PC-9 (cell line): ENCODE results near the gene SHF. TPM values are rescaled to one million over a fixed set of nuclear protein-coding genes. Genes with fewer than 3 reads are reported as not detected.
"Not testable (repeated sequence)": the region's sequence is repeated elsewhere in the genome, so short reads cannot be mapped to it uniquely, and the experiment has no call there.

ENCODE experiments used
- Bru-seq: library from RNA; stranded (reverse); fragments of 400-500 nt; gene quantifications from one replicate; lab custom pipeline; 2021; lab: Mats Ljungman, UMichigan
- BruChase-seq, 2 experiments: library from RNA; stranded (reverse); fragments of 400-500 nt; gene quantifications; one replicate each; lab custom pipeline; 2021; lab: Mats Ljungman, UMichigan
- BruUV-seq: library from RNA; stranded (reverse); fragments of 400-500 nt; replicated peaks from 2 replicates; lab custom pipeline; 2021; lab: Mats Ljungman, UMichigan
- CTCF ChIA-PET: fragments of 300-600 bp; sonication (Branson Sonifier 250); formaldehyde crosslinking; loops from one replicate; lab custom pipeline; 2022; ENCODE audit warnings: antibody characterized with exemption; lab: Charles Lee
- POLR2A ChIA-PET: fragments of 300-600 bp; sonication (Branson Sonifier 250); formaldehyde crosslinking; loops from one replicate; lab custom pipeline; 2022; ENCODE audit warnings: antibody characterized with exemption; ENCODE audit not compliant: unreplicated experiment; lab: Charles Lee
- DNase-seq, 2 experiments: peaks; one replicate each; pipeline versions ENCODE4 v3.0.0 to v3.0.0-alpha.2; 2015 to 2022; ENCODE audit warnings: mixed read lengths in 1 of 2
- H2AFZ ChIP-seq: fragments of 200-600 bp; sonication (generic); 2 replicates; pipeline ENCODE4 v1.8.1; 2017; ENCODE audit warnings: antibody characterized with exemption
- H3F3A ChIP-seq: fragments of 200-600 bp; sonication (generic); 2 replicates; pipeline ENCODE4 v1.8.1; 2017; ENCODE audit warnings: antibody characterized with exemption, mild to moderate bottlenecking, low read depth; ENCODE audit not compliant: insufficient read depth
- H3K27ac ChIP-seq: fragments of 200-600 bp; sonication (generic); 2 replicates; pipeline ENCODE4 v1.6.1; 2016; ENCODE audit warnings: mixed run types
- H3K27me3 ChIP-seq: fragments of 200-600 bp; sonication (generic); 2 replicates; pipeline ENCODE4 v1.6.1; 2016; ENCODE audit warnings: low read depth, mixed run types; ENCODE audit not compliant: insufficient read depth
- H3K36me3 ChIP-seq: fragments of 200-600 bp; sonication (generic); 2 replicates; pipeline ENCODE4 v1.6.1; 2016; ENCODE audit warnings: low read depth, mixed run types
- H3K4me1 ChIP-seq: fragments of 200-600 bp; sonication (generic); replicated peaks from 2 replicates; pipeline ENCODE4 v1.6.1; 2016; ENCODE audit warnings: mixed run types; ENCODE audit not compliant: insufficient read depth
- H3K4me2 ChIP-seq: fragments of 200-600 bp; sonication (generic); 2 replicates; pipeline ENCODE4 v1.6.1; 2017; ENCODE audit warnings: mixed run types
- H3K4me3 ChIP-seq: fragments of 200-600 bp; sonication (generic); 2 replicates; pipeline ENCODE4 v1.6.1; 2016; ENCODE audit warnings: mixed run types
- H3K79me2 ChIP-seq: fragments of 200-600 bp; sonication (generic); 2 replicates; pipeline ENCODE4 v1.6.1; 2017; ENCODE audit warnings: low read depth, mixed run types
- H3K9me2 ChIP-seq: fragments of 200-600 bp; sonication (generic); 2 replicates; pipeline ENCODE4 v1.8.1; 2017; ENCODE audit warnings: mild to moderate bottlenecking; ENCODE audit not compliant: insufficient read depth
- H3K9me3 ChIP-seq: fragments of 200-600 bp; sonication (generic); 2 replicates; pipeline ENCODE4 v1.8.1; 2016; ENCODE audit warnings: low read depth; ENCODE audit not compliant: insufficient read depth
- H4K20me1 ChIP-seq: fragments of 200-600 bp; sonication (generic); 2 replicates; pipeline ENCODE4 v1.8.1; 2017; ENCODE audit not compliant: insufficient read depth
- EZH2 ChIP-seq: fragments of 200-600 bp; sonication (generic); IDR thresholded peaks from 2 replicates; pipeline ENCODE4 v1.8.0; 2017; ENCODE audit warnings: antibody characterized with exemption, low read depth
- intact Hi-C: fragments of 100-400 bp; cut with micrococcal nuclease; formaldehyde crosslinking; loops from one replicate; pipeline ENCODE4 v1.10.0; 2022; ENCODE audit not compliant: unreplicated experiment
- long read RNA-seq: library from polyadenylated mRNA; stranded (forward); transcript quantifications from one replicate; pipeline ENCODE4 v2.0.0, GENCODE V29; 2022
- total RNA-seq: library from RNA; stranded (reverse); gene quantifications from 2 replicates; pipeline ENCODE4 v1.2.3, GENCODE V29; 2021
- TF ChIP-seq, protein P1 (sequence below): fragments of 200-600 bp; sonication (generic); conservative IDR thresholded peaks from 2 replicates; pipeline ENCODE4 v1.6.1; 2017; ENCODE audit warnings: mixed run types, antibody characterized with exemption, mild to moderate bottlenecking, moderate library complexity

SHF gene, protein sequence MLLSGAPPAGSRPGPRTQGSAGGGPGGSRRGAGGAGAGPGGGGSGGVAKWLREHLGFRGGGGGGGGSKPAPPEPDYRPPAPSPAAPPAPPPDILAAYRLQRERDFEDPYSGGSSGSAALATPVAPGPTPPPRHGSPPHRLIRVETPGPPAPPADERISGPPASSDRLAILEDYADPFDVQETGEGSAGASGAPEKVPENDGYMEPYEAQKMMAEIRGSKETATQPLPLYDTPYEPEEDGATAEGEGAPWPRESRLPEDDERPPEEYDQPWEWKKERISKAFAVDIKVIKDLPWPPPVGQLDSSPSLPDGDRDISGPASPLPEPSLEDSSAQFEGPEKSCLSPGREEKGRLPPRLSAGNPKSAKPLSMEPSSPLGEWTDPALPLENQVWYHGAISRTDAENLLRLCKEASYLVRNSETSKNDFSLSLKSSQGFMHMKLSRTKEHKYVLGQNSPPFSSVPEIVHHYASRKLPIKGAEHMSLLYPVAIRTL
- 6.1 and 6.3 TPM in 2 replicates for total RNA-seq
- Bru-seq, nascent RNA: percentile 37 among the genes with signal in this experiment
- BruChase-seq, experiment 1, labeled RNA remaining after a 2-hour chase: percentile 36 among the genes with signal in this experiment
- BruChase-seq, experiment 2, labeled RNA remaining after a 6-hour chase: percentile 28 among the genes with signal in this experiment
- long read RNA-seq, partial matches to known transcripts: 0 of 2 reads
- long read RNA-seq, other reads (novel, unspliced or antisense): 2 of 2 reads

DNA sequence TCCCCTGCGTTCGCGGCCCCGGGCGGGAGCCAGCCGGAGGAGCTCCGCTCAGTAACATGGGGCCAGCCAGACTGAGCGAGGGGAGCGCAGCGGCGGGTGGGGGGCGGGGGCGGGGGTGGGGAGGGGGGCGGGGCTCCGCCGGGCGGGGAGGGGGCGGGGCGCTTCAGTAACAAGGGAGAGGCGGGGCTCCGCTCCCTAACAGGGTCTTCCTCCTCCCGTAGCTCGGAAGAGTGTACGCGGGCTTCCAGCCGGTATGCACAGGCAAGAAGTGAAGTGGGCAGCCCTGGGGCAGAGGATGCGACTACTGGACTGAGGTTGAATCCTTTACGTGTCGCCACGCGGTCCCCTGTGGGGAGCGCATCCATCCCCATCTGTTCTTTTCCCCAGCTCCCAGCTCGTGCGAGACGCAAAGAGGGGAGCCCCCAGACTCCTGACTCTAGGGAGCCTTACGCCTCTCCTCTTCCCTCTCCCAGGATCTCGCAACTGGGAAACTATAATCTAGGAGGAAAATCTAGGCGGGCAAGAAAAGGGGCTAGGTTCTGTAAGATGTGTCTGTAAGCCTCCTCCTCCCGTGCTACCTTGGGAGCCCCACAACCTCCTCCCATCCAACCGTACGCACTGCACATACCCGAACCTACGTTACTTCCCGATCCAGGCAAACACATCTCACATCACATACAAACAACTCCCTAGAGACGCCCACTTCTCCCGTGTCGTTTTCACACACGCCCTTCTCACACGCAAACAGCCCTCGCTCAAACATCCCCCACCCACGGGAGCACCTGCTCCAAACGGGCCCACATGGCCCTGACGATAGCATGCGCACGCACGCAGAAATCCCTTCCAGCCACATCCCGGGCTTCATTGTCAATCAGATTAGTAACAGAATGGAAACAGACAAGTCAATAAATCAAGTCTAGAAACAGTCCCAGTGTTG is at the start of gene SHF:
Gene SHF, minus strand, starts transcription at position 73 of the 937 bp plus-strand sequence. Its CDS starts 15 bp downstream, at position 58.
- Histone ChIP-seq H3K4me1 (0 out of 2 replicates have a peak, but pooled peaks cover under 1% of the 10 kb centered on the region), H3K79me2 (no peaks in the 10 kb centered on the region), H3K9me3 (no peaks in the 10 kb centered on the region), H3K9me2 (no peaks in the 10 kb centered on the region), H2AFZ (peak within 1 kb of the TSS; percentile 52; the same call in 1 of the 2 replicates), H3K4me2 (peak within 1 kb of the TSS; percentile 70), H3K27ac (no peak within 1 kb of the TSS), H3F3A (no peaks in the 10 kb centered on the region), H3K4me3 (peak within 1 kb of the TSS; percentile 39; the same call in 1 of the 2 replicates), H3K36me3 (no peaks in the 10 kb centered on the region), H4K20me1 (no peaks in the 10 kb centered on the region), H3K27me3 (no peaks in the 10 kb centered on the region)
- intact Hi-C loops: no loop called here
- BruUV-seq: no TSS peak
- TF ChIP-seq, protein P1, sequence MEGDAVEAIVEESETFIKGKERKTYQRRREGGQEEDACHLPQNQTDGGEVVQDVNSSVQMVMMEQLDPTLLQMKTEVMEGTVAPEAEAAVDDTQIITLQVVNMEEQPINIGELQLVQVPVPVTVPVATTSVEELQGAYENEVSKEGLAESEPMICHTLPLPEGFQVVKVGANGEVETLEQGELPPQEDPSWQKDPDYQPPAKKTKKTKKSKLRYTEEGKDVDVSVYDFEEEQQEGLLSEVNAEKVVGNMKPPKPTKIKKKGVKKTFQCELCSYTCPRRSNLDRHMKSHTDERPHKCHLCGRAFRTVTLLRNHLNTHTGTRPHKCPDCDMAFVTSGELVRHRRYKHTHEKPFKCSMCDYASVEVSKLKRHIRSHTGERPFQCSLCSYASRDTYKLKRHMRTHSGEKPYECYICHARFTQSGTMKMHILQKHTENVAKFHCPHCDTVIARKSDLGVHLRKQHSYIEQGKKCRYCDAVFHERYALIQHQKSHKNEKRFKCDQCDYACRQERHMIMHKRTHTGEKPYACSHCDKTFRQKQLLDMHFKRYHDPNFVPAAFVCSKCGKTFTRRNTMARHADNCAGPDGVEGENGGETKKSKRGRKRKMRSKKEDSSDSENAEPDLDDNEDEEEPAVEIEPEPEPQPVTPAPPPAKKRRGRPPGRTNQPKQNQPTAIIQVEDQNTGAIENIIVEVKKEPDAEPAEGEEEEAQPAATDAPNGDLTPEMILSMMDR: no peak
- TF ChIP-seq EZH2: no peak
- ChIA-PET CTCF (no interaction called here), POLR2A (no interaction called here)
- DNase-seq: no peak

DNA sequence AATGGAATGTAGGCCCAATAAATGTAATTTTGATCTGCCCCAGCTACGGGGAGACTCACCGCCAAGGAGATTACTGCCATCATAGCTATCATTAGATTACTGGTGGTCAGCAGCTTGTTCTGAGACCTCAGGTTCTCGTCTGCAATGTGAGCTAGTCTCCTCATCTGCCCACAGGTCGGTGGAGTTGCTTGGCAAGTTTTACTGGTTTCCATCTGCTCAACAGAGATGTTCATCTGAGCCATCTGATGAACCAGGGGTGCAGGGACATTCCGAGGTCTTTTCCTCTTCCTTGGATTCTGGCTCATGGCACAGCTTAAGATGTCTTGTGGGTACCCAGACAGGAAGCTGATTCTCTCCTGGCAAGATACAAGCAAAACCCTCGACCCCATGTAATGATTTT is 49.0 kb upstream of the SHF start:
- H3F3A ChIP-seq, H3K79me2 ChIP-seq, H3K9me2 ChIP-seq, intact Hi-C loops, H3K27me3 ChIP-seq, H3K4me2 ChIP-seq, BruUV-seq, H3K27ac ChIP-seq, H3K4me1 ChIP-seq, H2AFZ ChIP-seq, H3K36me3 ChIP-seq, CTCF ChIA-PET, H3K4me3 ChIP-seq, H4K20me1 ChIP-seq, POLR2A ChIA-PET, H3K9me3 ChIP-seq: not testable (repeated sequence)
- peak in 1 of 2 experiments; percentile 14 for DNase-seq

DNA sequence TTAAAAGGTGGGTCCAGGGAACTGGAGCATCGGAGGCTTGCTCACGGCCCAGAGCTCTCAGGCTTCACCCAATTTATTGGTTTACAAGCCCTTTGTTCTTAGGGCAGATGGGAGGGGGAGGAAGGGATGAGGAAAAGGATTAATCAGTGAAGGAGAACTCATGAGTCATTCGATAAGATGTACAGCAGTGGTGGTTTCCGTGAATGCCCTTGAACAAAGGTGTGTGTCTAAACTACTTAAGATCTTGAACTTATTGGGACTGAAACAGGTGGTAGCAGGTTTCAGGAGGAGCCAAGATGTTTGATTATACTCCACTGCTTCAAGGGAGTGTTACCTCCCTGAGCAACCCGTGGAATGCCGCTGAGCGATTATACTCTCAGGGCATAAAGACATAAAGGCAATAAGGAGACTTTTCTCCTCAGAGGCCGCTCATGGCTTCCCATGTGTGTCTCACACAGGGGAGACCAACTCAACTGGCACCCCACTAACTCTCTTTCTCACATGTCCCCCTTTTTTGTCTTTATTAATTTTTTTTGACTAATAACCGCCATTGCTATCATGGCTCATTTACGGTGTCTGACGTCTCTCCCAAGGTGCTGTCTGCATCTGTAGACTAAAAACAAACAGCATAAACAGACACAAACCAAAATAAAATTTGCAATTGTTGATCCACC is 46.9 kb upstream of the SHF start:
- no peaks in the 10 kb centered on the region for H3K36me3 ChIP-seq
- intact Hi-C loops: no loop called here
- no peaks in the 10 kb centered on the region for H4K20me1 ChIP-seq
- DNase-seq: no peak
- H3K4me3 ChIP-seq: no peak overlapping the region
- TF ChIP-seq, protein P1: no peak
- no peak for TF ChIP-seq EZH2
- H3F3A ChIP-seq: no peaks in the 10 kb centered on the region
- no TSS peak for BruUV-seq
- ChIA-PET POLR2A (no interaction called here), CTCF (no interaction called here)
- no peak overlapping the region for H2AFZ ChIP-seq
- no peaks in the 10 kb centered on the region for H3K9me2 ChIP-seq
- no peaks in the 10 kb centered on the region for H3K4me1 ChIP-seq
- H3K9me3 ChIP-seq: no peaks in the 10 kb centered on the region
- no peak overlapping the region for H3K27ac ChIP-seq
- H3K27me3 ChIP-seq: no peaks in the 10 kb centered on the region
- H3K4me2 ChIP-seq: no peak overlapping the region
- no peaks in the 10 kb centered on the region for H3K79me2 ChIP-seq
